ENCODE results near the gene FAM50A.

- TF ChIP-seq CTCF (conservative IDR thresholded peaks at IDR 0.05) (no peak), ZFX (IDR thresholded peaks at IDR 0.05) (no peak)
Observed at GRCh38 chrX:154471839-154472684, 28.1 kb downstream of the FAM50A start.
